Effector memory CD8-positive, alpha-beta T cell (primary cell): ENCODE measurements around the gene ARHGEF4.

Experiments used
- ATAC-seq: fragments of 150-1000 bp; cut with Tn5 transposase; replicated peaks from 2 replicates; pipeline ENCODE4 v1.10.0; 2021; ENCODE audit warnings: mild to moderate bottlenecking, moderate library complexity
- DNase-seq, 3 experiments: peaks; one replicate each; pipeline ENCODE4 v3.0.0; 2021
- H3K27ac Mint-ChIP-seq, 2 donors: one replicate each; pipeline ENCODE4 v1.8.0; 2022; ENCODE audit warnings: mild to moderate bottlenecking in 2 of 2, mixed read lengths in 2 of 2, moderate library complexity in 2 of 2
- H3K27me3 Mint-ChIP-seq, 2 donors: one replicate each; pipeline ENCODE4 v1.8.0; 2022; ENCODE audit warnings: mixed read lengths in 2 of 2
- H3K36me3 Mint-ChIP-seq: one replicate; pipeline ENCODE4 v1.8.0; 2022; ENCODE audit warnings: mild to moderate bottlenecking, moderate library complexity, mixed read lengths; ENCODE audit not compliant: insufficient read depth
- H3K4me1 Mint-ChIP-seq, 2 donors: one replicate each; pipeline ENCODE4 v1.8.0; 2022; ENCODE audit warnings: low read depth in 2 of 2, mixed read lengths in 2 of 2
- H3K4me3 Mint-ChIP-seq, 2 donors: one replicate each; pipeline ENCODE4 v1.8.0; 2022; ENCODE audit warnings: mild to moderate bottlenecking in 2 of 2, mixed read lengths in 2 of 2, moderate library complexity in 2 of 2
- H3K9me3 Mint-ChIP-seq, 2 donors: one replicate each; pipeline ENCODE4 v1.8.0; 2022; ENCODE audit warnings: mixed read lengths in 2 of 2

ARHGEF4 gene

GRCh38 chr2:130963849-130964793 lies 127.4 kb downstream of the ARHGEF4 start:
- peak overlapping the region; percentile 54 to 82 for H3K4me3 Mint-ChIP-seq
- H3K27ac Mint-ChIP-seq = no peak overlapping the region
- peaks cover 56 to 83% of the 10 kb centered on the region in 2 donors for H3K27me3 Mint-ChIP-seq
- H3K4me1 Mint-ChIP-seq = peaks cover 8 to 10% of the 10 kb centered on the region in 2 donors
- DNase-seq = no peak
- H3K9me3 Mint-ChIP-seq = no peaks in the 10 kb centered on the region
- ATAC-seq = no peak
- peaks cover 2% of the 10 kb centered on the region for H3K36me3 Mint-ChIP-seq

- no peak overlapping the region for H3K27ac Mint-ChIP-seq
- H3K36me3 Mint-ChIP-seq = peaks cover 2% of the 10 kb centered on the region
- H3K4me3 Mint-ChIP-seq = peak overlapping the region; percentile 54 to 82
- DNase-seq (no peak), ATAC-seq (no peak)
- peaks cover 8 to 10% of the 10 kb centered on the region in 2 donors for H3K4me1 Mint-ChIP-seq
- H3K27me3 Mint-ChIP-seq = peaks cover 51 to 75% of the 10 kb centered on the region in 2 donors
- H3K9me3 Mint-ChIP-seq = no peaks in the 10 kb centered on the region
These were observed 128.2 kb downstream of the ARHGEF4 start for GRCh38 chr2:130964931-130965330.

- no peaks in the 10 kb centered on the region for H3K9me3 Mint-ChIP-seq
- no peak for DNase-seq
- H3K36me3 Mint-ChIP-seq = peaks cover 2% of the 10 kb centered on the region
- no peak for ATAC-seq
- H3K27me3 Mint-ChIP-seq = peaks cover 45 to 67% of the 10 kb centered on the region in 2 donors
- H3K27ac Mint-ChIP-seq = no peak overlapping the region
- H3K4me3 Mint-ChIP-seq = no peak overlapping the region
- peaks cover 8 to 10% of the 10 kb centered on the region in 2 donors for H3K4me1 Mint-ChIP-seq
These were observed 129.5 kb downstream of the ARHGEF4 start for GRCh38 chr2:130966149-130966774.

- Mint-ChIP-seq H3K4me3 (no peak overlapping the region), H3K4me1 (peaks cover 10 to 11% of the 10 kb centered on the region in 2 donors), H3K27ac (no peak overlapping the region), H3K27me3 (peaks cover 38 to 60% of the 10 kb centered on the region in 2 donors), H3K9me3 (no peaks in the 10 kb centered on the region), H3K36me3 (peaks cover 2% of the 10 kb centered on the region)
- no peak for ATAC-seq
- no peak for DNase-seq
These were observed 130.2 kb downstream of the ARHGEF4 start for GRCh38 chr2:130966775-130967490.

GRCh38 chr2:130972410-130972809 lies 135.7 kb downstream of the ARHGEF4 start:
- no peaks in the 10 kb centered on the region for H3K36me3 Mint-ChIP-seq
- peak; percentile 53 for ATAC-seq
- peak overlapping the region in 1 of 2 donors; percentile 47 for H3K27ac Mint-ChIP-seq

GRCh38 chr2:130975729-130976128 lies 139.0 kb downstream of the ARHGEF4 start:
- Mint-ChIP-seq H3K27me3 (no peaks in the 10 kb centered on the region), H3K4me3 (no peak overlapping the region), H3K36me3 (no peaks in the 10 kb centered on the region), H3K4me1 (peaks cover 0 to 14% of the 10 kb centered on the region in 2 donors), H3K27ac (no peak overlapping the region), H3K9me3 (no peaks in the 10 kb centered on the region)
- DNase-seq = no peak
- no peak for ATAC-seq

More at GRCh38 chr2:130972410-130972809, 135.7 kb downstream of the ARHGEF4 start:
- Mint-ChIP-seq H3K4me1 (peaks cover 0 to 14% of the 10 kb centered on the region in 2 donors), H3K9me3 (no peaks in the 10 kb centered on the region), H3K4me3 (peak overlapping the region in 1 of 2 donors; percentile 23), H3K27me3 (peaks cover 0 to 10% of the 10 kb centered on the region in 2 donors)
- DNase-seq = no peak

DNA sequence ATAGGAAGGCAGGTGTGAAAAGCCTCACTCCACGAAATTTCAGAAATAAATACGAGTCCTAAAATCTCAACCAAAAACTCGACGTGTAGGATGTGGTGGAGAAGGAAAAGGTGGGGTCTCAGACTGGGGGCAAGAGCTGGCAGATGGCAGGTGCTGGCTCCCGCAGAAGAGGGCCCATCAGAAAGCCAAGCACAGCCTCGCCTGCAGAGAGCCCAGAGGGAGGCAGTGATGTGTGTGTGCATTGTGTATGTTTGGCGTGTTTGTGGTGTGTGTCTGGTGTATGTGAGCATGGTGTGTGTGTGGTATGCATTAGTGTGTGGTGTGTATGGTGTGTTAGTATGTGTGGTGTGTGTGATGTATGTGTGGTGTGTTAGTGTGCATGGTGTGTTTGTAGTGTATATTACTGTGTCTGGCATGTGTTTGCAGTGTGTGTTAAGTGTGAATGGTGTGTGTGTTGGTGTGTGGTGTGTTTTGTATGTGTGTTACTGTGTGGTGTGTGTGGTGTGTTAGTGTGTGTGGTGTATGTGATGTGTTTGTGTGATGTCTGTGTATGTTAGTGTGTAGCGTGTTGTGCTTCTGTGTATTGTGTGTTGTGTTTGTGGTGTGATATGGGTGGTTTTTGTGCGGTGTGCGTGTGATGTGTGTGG lies 140.0 kb downstream of the ARHGEF4 start:
- Mint-ChIP-seq H3K9me3 (no peaks in the 10 kb centered on the region), H3K36me3 (no peaks in the 10 kb centered on the region), H3K27ac (no peak overlapping the region), H3K4me1 (peaks cover 0 to 13% of the 10 kb centered on the region in 2 donors), H3K27me3 (no peaks in the 10 kb centered on the region), H3K4me3 (no peak overlapping the region)
- no peak for ATAC-seq
- DNase-seq = no peak

- DNase-seq = no peak
- no peak for ATAC-seq
- peaks cover 0 to 5% of the 10 kb centered on the region in 2 donors for H3K4me1 Mint-ChIP-seq
- H3K36me3 Mint-ChIP-seq = no peaks in the 10 kb centered on the region
- no peaks in the 10 kb centered on the region for H3K27me3 Mint-ChIP-seq
- H3K9me3 Mint-ChIP-seq = no peaks in the 10 kb centered on the region
- no peak overlapping the region for H3K4me3 Mint-ChIP-seq
- no peak overlapping the region for H3K27ac Mint-ChIP-seq
These were observed 140.8 kb downstream of the ARHGEF4 start for GRCh38 chr2:130977461-130978050.

- no peak for DNase-seq
- Mint-ChIP-seq H3K4me1 (peaks cover 6 to 8% of the 10 kb centered on the region in 2 donors), H3K27me3 (no peaks in the 10 kb centered on the region), H3K27ac (no peak overlapping the region), H3K36me3 (no peaks in the 10 kb centered on the region), H3K9me3 (no peaks in the 10 kb centered on the region), H3K4me3 (no peak overlapping the region)
- no peak for ATAC-seq
These were observed 145.0 kb downstream of the ARHGEF4 start for GRCh38 chr2:130981667-130982066.

GRCh38 chr2:130985206-130985780 lies 148.6 kb downstream of the ARHGEF4 start:
- Mint-ChIP-seq H3K4me3 (no peak overlapping the region), H3K9me3 (no peaks in the 10 kb centered on the region), H3K27me3 (no peaks in the 10 kb centered on the region), H3K4me1 (peaks cover 6 to 8% of the 10 kb centered on the region in 2 donors), H3K36me3 (no peaks in the 10 kb centered on the region), H3K27ac (no peak overlapping the region)
- ATAC-seq (no peak), DNase-seq (no peak)

DNA sequence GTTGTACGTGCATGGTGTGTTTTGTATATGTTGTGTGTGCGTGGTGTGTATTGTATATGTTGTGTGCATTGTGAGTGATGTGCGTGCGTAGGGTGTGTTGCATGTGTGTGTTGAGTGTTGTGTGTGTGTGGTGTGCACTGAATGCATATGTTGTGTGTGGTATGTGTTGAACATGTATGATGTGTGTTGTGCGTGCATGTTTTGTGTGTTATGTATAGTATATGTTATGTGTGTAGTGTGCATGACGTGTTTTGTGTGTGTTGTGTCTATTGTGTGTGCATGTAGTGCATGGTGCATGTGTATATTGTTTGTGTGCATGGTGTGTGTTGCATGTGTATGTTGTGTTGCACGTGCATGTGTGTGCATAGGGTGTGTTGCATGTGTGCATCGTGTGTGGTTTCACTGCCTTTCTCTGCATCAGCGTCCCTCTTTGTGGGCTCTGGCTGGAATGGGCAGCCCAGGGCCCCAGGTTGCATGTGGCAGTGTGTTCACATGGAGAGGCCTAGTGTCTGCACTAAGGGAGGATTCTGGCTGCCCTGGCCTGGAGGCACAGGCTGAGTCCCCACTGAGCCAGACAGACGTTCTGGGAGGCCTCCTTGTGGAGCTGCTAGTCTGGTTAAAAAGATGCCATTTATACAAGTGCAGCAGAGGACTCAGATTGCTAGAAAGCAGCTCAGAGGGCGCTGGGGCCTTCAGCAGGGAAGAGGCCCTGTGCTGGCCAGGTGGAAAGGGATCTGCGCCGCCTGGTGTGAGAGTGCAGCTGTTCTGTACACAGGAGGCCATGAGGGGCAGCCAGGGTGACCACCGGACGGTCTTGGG lies 149.3 kb downstream of the ARHGEF4 start:
- Mint-ChIP-seq H3K4me3 (no peak overlapping the region), H3K36me3 (no peaks in the 10 kb centered on the region), H3K9me3 (no peaks in the 10 kb centered on the region), H3K27ac (no peak overlapping the region), H3K27me3 (no peaks in the 10 kb centered on the region), H3K4me1 (peaks cover 6 to 8% of the 10 kb centered on the region in 2 donors)
- ATAC-seq (no peak), DNase-seq (no peak)
